ENCODE data around the gene NAPEPLD.
"Not testable (repeated sequence)": the region's sequence is repeated elsewhere in the genome, so short reads cannot be mapped to it uniquely, and the experiment has no call there.

The NAPEPLD gene

GRCh38 chr7:103148994-103149807 lies at the start of gene NAPEPLD:
Gene NAPEPLD, minus strand, starts transcription at chr7:103149099. Its CDS starts 20,323 bp downstream, at chr7:103128776.
- peak within 1 kb of the TSS; percentile 82 for H3K4me3 ChIP-seq (ENCODE audit: low read depth, low read length)
- DNase-seq (ENCODE audit: low read depth): peak; percentile 60

GRCh38 chr7:103198079-103198478 lies 49.2 kb upstream of the NAPEPLD start:
- H3K4me3 ChIP-seq (ENCODE audit: low read depth, low read length); DNase-seq (ENCODE audit: low read depth): not testable (repeated sequence)

- H3K4me3 ChIP-seq (ENCODE audit: low read depth, low read length); DNase-seq (ENCODE audit: low read depth): not testable (repeated sequence)
Measured at GRCh38 chr7:103195364-103195763, 46.5 kb upstream of the NAPEPLD start.

- not testable (repeated sequence) for DNase-seq (ENCODE audit: low read depth); H3K4me3 ChIP-seq (ENCODE audit: low read depth, low read length)
Measured at GRCh38 chr7:103172415-103173146, 23.7 kb upstream of the NAPEPLD start.

GRCh38 chr7:103171695-103172414 lies 23.0 kb upstream of the NAPEPLD start:
- not testable (repeated sequence) for H3K4me3 ChIP-seq (ENCODE audit: low read depth, low read length); DNase-seq (ENCODE audit: low read depth)

- H3K4me3 ChIP-seq (ENCODE audit: low read depth, low read length); DNase-seq (ENCODE audit: low read depth): not testable (repeated sequence)
Measured at GRCh38 chr7:103166921-103167544, 18.1 kb upstream of the NAPEPLD start.

GRCh38 chr7:103163087-103163825 lies 14.4 kb upstream of the NAPEPLD start:
- peak; percentile 13 for DNase-seq (ENCODE audit: low read depth)
- H3K4me3 ChIP-seq (ENCODE audit: low read depth, low read length): not testable (repeated sequence)

- not testable (repeated sequence) for H3K4me3 ChIP-seq (ENCODE audit: low read depth, low read length)
- DNase-seq (ENCODE audit: low read depth): peak; percentile 41
Measured at GRCh38 chr7:103162641-103163040, 13.7 kb upstream of the NAPEPLD start.

GRCh38 chr7:103161998-103162616 lies 13.2 kb upstream of the NAPEPLD start:
- H3K4me3 ChIP-seq (ENCODE audit: low read depth, low read length): not testable (repeated sequence)
- DNase-seq (ENCODE audit: low read depth): peak; percentile 30

GRCh38 chr7:103159072-103159471 lies 10.2 kb upstream of the NAPEPLD start:
- not testable (repeated sequence) for DNase-seq (ENCODE audit: low read depth)

GRCh38 chr7:103155331-103156024 lies 6.6 kb upstream of the NAPEPLD start:
- not testable (repeated sequence) for DNase-seq (ENCODE audit: low read depth); H3K4me3 ChIP-seq (ENCODE audit: low read depth, low read length)

More at GRCh38 chr7:103159072-103159471, 10.2 kb upstream of the NAPEPLD start:
- not testable (repeated sequence) for H3K4me3 ChIP-seq (ENCODE audit: low read depth, low read length)

GRCh38 chr7:103154042-103154441 lies 5.1 kb upstream of the NAPEPLD start:
- DNase-seq (ENCODE audit: low read depth): no peak
- no peak overlapping the region for H3K4me3 ChIP-seq (ENCODE audit: low read depth, low read length)

GRCh38 chr7:103152744-103153617 lies 4.1 kb upstream of the NAPEPLD start:
- not testable (repeated sequence) for DNase-seq (ENCODE audit: low read depth); H3K4me3 ChIP-seq (ENCODE audit: low read depth, low read length)

- DNase-seq (ENCODE audit: low read depth); H3K4me3 ChIP-seq (ENCODE audit: low read depth, low read length): not testable (repeated sequence)
Measured at GRCh38 chr7:103151993-103152676, 3.2 kb upstream of the NAPEPLD start.

- H3K4me3 ChIP-seq (ENCODE audit: low read depth, low read length): no peak overlapping the region
- no peak for DNase-seq (ENCODE audit: low read depth)
Measured at GRCh38 chr7:103150192-103150591, 1.3 kb upstream of the NAPEPLD start.

GRCh38 chr7:103149808-103150180 lies 895 bp upstream of the NAPEPLD start:
- no peak for DNase-seq (ENCODE audit: low read depth)
- peak overlapping the region; percentile 82 for H3K4me3 ChIP-seq (ENCODE audit: low read depth, low read length)

Data from skeletal muscle cell (primary cell).